Hepatocyte (in vitro differentiated cells): ENCODE results near the gene ADAMTS7.

ENCODE experiments used
- CTCF ChIP-seq: fragments of 200-600 bp; sonication (generic); IDR thresholded peaks from 2 replicates; pipeline ENCODE4 v1.5.1; 2016; ENCODE audit warnings: antibody characterized with exemption, mild to moderate bottlenecking; ENCODE audit not compliant: poor library complexity
- EZH2 ChIP-seq: fragments of 200-600 bp; sonication (generic); IDR thresholded peaks from 2 replicates; pipeline ENCODE4 v1.6.1; 2016; ENCODE audit warnings: antibody characterized with exemption, mild to moderate bottlenecking, borderline replicate concordance
- EZH2phosphoT487 ChIP-seq: fragments of 200-600 bp; sonication (generic); IDR thresholded peaks from one replicate; pipeline ENCODE4 v1.6.1; 2018; ENCODE audit warnings: antibody characterized with exemption, mild to moderate bottlenecking, low read depth, moderate library complexity; ENCODE audit not compliant: unreplicated experiment, severe bottlenecking

- TF ChIP-seq CTCF (no peak), EZH2 (no peak), EZH2phosphoT487 (no peak)
Observed at GRCh38 chr15:78789615-78790014, 21.6 kb downstream of the ADAMTS7 start.
